NCI-H2227 (cell line): ENCODE data around the gene SYT3.
A peak's percentile ranks its signal among the peaks of the same experiment; 100 is the strongest.
"Not testable (repeated sequence)": the region's sequence is repeated elsewhere in the genome, so short reads cannot be mapped to it uniquely, and the experiment has no call there.

ENCODE experiments used
- DNase-seq: peaks from one replicate; lab custom pipeline; 2025; ENCODE audit not compliant: unreplicated experiment; lab: John Stamatoyannopoulos, UW

Gene SYT3

DNA sequence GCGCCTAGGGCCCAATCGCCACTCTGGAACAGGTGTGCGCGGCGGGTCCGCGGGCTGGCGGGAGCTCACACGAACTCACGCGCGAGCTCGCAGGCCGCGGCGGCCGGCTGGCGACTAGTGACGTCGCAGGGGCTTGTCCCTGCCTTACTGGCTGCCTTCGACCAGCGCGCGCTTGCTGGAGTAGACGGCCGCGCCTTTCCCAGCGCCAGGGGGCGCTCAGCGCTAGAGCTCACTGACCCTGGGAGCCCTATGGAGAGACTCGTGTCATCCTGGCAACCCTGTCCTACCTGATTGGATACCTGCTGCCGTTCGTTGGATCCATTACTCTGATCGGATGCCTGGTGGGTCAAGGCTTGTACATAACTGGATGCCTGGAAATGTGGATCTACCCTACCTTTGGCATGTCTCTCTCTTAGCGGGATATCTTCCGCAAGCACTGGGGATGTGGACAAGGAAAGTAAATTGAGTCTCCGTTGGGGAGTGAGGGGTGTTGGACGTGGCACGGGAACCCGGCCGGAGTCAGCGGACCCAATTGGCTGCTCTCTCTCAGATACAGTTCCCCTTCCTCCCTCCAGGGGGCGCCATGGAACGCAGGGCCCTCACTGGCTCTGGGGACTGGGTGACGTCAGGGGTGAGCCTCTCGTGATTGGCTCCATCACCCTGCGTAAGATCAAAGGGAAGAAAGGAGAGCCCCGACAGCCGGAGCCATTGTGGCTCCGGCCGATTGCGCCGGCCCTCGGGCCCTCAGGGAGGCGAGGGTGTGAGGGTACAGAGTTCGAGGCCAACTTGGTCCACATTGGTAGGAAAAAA is 35.2 kb downstream of the SYT3 start:
- peak; percentile 27 for DNase-seq

DNA sequence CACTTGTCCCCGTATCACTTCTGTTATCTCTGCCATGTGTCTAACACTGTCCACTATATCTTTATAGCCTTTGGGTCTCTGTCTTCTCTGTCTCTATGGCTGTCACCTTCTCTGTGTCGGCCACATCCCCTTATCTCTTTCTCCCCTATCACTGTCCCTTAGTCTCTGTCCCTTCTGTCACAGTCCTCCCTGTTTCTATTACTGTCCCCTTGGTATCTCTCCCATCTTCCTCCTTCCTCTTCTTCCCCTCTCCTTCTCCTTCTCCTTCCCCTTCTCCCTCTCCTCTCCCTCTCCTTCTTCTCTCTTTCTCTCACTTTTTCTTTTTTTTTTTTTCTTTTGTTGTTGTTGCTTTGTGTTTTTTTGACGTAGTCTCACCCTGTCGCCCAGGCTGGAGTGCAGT is 36.7 kb downstream of the SYT3 start:
- DNase-seq: no peak

DNA sequence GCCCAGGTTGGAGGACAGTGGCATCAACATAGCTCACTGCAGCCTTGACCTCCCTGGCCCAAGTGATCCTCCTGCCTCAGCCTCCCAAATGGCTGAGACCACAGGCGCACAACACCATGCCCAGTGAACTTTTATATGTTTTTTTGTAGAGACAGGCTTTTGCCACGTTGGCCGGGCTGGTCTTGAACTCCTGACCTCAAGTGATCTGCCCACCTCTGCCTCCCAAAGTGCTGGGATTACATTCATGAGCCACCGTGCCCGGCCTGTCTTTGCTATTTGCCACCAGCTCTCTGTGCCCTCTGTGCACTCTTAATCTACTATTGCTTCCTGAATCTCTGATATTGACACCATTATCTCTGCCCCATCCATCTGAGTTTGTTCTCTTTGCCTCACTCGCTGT is 37.2 kb downstream of the SYT3 start:
- DNase-seq: no peak

DNA sequence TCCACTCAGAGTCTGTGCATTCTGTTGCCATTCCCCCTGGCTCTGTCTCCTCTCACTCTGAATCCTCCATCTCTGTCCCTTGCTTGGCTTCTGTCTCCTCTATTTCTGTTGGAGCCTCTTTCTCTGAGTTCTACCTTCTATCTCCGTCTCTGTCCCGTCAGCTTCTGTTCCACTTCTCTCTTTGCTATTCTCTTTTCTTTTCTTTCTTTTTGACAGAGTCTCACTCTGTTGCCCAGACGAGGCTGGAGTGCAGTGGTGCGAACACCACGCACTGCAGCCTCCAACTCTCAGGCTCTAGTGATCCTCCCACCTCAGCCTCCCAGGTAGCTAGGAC is 37.6 kb downstream of the SYT3 start:
- no peak for DNase-seq

DNA sequence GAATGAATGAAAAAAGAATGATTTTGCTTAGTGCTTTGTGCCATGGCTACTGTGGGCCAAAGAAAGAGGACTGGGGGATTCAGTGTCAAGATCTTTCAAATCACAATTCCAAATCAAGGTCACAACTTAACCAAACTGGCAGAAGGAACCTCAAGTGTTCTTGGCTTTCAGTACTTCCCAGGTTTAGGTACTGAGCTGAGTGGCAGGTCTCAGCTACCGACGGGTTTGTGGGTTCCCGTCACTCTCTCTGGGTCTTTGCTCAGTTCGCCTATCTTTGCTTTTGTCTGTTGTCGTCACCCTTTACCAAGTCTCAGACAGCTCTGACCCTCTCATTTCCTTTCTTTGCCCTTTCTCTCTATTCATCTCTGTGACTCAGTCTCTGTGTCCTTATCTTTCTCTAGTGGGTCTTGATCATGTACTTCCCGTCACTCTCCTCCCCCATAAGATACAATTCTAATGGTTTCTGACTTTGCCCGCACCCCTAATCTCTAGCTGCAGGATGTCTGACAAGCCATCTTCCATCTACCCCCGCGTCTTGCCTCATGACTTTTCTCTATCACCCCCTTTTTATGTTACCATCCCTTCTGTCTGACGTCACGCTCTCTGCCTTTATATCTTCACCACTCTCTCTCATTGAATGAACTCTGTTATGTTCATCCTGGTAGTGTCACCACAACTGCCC is 38.1 kb downstream of the SYT3 start:
- DNase-seq: no peak

DNA sequence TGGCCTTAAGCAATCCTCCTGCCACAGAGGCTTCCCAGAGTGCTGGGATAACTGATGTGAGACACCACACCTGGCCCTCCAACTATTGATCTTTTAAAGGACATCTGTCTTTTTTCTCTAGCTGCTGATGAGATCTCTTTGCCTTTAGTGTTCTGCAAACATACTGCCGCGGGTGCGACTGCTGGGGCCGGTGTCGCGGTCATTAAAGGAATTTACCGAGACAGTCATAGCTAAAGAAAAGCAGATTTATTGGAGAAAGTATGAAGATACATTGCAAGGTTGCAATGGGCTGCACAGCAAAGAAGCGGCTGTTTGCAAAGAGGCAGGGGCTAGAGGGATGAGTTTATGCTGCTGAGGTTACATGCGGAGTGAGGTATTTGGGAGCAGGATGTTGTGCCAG is 40.3 kb downstream of the SYT3 start:
- DNase-seq: no peak

DNA sequence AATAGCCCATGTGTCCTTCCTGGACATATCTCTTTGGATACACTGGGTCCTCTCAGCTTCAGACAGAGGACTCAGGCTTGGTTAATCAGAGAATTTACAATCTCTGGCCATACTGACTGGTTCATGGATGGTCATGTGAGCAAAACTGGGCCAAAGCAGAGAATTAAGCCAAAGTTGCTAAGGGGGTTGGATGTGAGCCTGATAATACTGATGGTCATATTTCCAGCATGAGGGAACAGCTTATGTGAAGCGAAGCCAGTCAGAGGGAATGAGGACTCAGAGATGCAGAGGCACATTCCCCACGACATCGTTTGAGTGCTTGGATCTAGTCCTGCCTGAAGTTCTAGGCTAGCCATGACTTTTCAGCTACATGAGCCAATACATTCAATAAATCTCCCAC is 49.5 kb downstream of the SYT3 start:
- no peak for DNase-seq

DNA sequence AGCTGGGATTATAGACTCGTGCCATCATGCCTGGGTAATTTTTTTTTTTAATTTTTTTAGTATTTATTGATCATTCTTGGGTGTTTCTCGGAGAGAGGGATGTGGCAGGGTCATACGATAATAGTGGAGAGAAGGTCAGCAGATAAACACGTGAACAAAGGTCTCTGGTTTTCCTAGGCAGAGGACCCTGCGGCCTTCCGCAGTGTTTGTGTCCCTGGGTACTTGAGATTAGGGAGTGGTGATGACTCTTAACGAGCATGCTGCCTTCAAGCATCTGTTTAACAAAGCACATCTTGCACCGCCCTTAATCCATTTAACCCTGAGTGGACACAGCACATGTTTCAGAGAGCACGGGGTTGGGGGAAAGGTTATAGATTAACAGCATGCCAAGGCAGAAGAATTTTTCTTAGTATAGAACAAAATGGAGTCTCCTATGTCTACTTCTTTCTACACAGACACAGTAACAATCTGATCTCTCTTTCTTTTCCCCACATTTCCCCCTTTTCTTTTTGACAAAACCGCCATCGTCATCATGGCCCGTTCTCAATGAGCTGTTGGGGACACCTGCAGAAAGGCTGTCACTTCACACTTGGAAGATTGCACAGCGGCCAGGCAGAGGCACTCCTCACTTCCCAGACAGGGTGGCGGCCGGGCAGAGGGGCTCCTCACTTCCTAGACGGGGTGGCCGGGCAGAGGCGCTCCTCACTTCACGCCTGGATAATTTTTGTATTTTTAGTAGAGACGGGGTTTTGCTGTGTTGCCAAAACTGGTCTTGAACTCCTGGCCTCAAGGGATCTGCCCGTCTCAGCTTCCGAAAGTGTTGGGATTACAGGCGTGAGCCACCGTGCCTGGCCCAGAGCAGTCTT is 57.7 kb downstream of the SYT3 start:
- DNase-seq: not testable (repeated sequence)

DNA sequence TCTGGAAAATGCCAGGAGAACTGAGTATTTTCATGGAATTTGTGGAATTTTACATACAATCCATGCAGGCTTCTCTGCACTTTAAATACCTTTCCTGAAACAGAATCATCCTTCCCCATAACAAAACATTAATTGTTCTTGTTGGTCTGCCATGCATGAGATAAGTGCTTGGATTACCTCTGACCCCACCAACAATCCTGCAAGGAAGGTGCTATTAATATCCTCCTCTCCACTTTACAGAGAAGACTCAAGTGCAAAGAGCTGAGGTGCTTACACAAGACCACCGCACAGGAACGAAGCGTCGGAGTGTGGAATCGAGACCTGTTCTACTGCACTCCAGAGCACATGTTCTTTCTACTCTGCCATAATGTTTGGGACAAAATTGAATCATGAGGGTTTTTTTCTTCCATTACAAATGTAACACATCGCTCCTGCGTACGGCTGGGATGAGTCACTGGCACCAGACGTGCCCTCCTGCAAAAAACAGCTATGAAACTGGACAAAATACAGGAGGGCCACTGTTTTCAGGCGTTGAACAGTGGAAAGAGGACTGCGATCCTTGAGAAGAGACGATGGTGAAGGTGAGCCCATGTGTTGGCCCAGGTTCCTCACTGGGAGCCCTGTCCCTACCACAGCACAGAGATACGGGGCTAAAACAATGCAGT is 58.6 kb downstream of the SYT3 start:
- DNase-seq: peak; percentile 49

DNA sequence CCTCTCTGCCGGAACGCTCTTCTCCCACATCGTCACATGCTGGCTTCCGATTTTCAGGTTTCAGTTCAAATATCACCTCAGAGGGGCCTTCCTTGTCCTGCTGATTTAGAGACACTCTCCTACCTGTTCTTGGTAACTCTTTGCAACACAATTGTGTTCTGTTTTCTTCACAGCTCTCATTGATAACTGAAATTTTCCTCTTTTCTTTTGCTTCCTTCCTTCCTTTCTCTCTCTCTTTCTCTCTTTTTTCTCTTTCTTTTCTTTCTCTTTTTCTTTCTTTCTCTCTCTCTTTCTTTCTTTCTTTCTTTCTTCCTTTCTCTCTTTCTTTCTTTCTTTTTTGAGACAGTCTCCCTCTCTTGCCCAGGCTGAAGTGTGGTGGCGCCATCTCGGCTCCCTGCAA is 59.4 kb downstream of the SYT3 start:
- no peak for DNase-seq

DNA sequence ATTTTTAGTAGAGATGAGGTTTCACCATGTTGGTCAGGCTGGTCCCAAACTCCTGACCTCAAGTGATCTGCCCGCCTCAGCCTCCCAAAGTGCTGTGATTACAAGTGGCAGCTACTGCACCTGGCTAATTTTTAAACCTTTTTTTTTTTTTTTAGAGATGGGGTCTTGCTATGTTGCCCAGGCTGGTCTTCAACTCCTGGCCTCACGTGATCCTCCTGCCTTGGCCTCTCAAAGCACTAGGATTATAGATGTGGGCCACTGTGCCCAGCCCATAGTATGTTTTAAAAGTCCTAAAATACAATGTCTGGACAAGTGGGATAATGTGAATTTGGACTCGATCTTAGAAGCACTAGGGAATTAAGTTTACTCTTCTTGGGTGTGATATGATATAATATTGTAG is 62.9 kb downstream of the SYT3 start:
- DNase-seq: not testable (repeated sequence)

DNA sequence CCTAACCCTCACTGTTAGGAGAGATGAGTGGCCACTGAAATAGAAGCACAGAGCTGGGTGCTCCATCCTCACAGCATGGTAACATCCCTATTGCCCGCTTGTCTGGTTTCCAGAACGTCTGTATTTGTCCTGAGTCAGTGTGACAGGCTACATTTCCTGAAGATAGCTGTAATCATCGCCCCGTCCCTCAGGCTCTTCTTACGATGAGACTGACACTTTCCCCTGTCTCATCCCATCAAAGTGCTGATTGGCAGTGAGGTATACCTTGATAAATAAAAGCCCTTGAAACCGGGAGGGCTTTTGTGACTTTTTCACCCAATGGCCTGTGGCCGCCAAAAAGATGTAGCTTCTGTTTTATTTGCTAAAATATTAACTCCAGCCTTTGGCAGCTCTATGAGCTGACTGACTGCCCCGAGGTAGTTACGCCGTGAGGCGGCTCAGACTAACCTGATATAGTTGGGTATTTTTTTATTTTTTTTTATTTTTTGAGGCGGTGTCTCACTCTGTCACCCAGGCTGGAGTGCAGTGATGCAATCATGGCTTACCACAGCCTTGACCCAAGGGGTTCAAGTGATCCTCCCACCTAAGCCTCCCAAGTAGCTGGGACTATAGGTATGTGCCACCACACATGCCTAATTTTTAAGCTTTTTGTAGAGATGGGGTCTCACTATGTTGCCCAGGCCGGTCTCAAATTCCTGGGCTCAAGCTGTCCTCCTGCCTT is 65.8 kb downstream of the SYT3 start:
- no peak for DNase-seq
